Measurements from ENCODE around the gene FECH.

DNA sequence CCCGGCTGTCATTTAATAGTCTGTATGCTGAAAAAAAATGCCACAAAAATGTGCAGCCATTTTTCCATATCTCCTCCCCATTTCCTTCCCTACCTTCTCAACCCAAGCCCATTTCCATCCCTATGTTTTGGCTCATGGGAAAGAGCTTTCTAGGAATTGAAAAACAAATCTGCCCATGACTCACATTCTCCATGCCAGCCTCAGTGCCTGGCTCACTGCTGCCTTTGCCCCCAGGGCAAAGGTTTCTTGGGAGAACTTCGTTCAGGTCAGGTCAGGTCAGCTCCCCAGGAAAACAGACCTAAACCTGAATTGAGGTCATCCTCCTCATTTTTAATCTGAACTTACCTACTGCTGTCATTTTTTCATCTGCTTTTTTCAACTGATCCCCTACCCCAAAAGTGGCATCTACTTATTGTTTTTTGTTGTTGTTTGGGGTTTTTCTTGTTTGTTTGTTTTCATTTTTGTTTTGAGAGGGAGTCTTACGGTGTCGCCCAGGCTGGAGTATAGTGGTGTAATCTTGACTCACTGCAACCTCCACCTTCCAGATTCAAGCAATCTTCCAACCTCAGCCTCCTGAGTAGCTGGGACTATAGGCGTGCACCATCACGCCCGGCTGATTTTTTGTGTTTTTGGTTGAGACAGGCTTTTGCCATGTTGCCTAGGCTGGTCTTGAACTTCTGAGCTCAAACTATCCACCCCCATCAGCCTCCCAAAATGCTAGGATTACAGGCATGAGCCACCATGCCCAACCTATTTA is 66.7 kb downstream of the FECH start:
- TF ChIP-seq POLR2A (IDR thresholded peaks at IDR 0.05) = no peak
- no peak for TF ChIP-seq POLR2AphosphoS5 (IDR thresholded peaks at IDR 0.05)
- TF ChIP-seq CTCF (IDR thresholded peaks at IDR 0.05) = no peak
- no peak for TF ChIP-seq EP300 (IDR thresholded peaks at IDR 0.05)

All from stomach (tissue), 4 donors.